Mucosa of rectum (tissue), 2 donors: ENCODE measurements around the gene CD244.
"Not testable (repeated sequence)": the region's sequence is repeated elsewhere in the genome, so short reads cannot be mapped to it uniquely, and the experiment has no call there.

Experiments used
- H3K27ac ChIP-seq, 2 donors: one replicate each; pipeline ENCODE4 v1.7.0; 2013; ENCODE audit warnings: inconsistent platforms in 2 of 2, low read depth in 2 of 2, low read length in 2 of 2
- H3K27me3 ChIP-seq, 2 donors: one replicate each; pipeline ENCODE4 v1.7.0; 2013; ENCODE audit warnings: low read length in 2 of 2; ENCODE audit not compliant: control insufficient read depth in 2 of 2, insufficient read depth in 2 of 2
- H3K36me3 ChIP-seq, 2 donors: one replicate each; pipeline ENCODE4 v1.7.0; 2013; ENCODE audit warnings: low read length in 2 of 2; ENCODE audit not compliant: control insufficient read depth in 2 of 2, insufficient read depth in 2 of 2
- H3K4me1 ChIP-seq, 2 donors: one replicate each; pipeline ENCODE4 v1.7.0; 2013; ENCODE audit warnings: low read length in 2 of 2, mild to moderate bottlenecking in 1 of 2; ENCODE audit not compliant: control insufficient read depth in 2 of 2, insufficient read depth in 2 of 2
- H3K4me3 ChIP-seq, 2 donors: one replicate each; pipeline ENCODE4 v1.7.0; 2013; ENCODE audit warnings: low read length in 2 of 2
- H3K9ac ChIP-seq, 2 donors: one replicate each; pipeline ENCODE4 v1.7.0; 2013; ENCODE audit warnings: low read length in 2 of 2, low read depth in 1 of 2, mild to moderate bottlenecking in 1 of 2
- H3K9me3 ChIP-seq, 2 donors: one replicate each; pipeline ENCODE4 v1.7.0; 2013; ENCODE audit warnings: low read length in 2 of 2; ENCODE audit not compliant: control insufficient read depth in 2 of 2
- donor health status: healthy.
- donor health status: Normal muscosa, but diverticular disease.

Gene CD244

GRCh38 chr1:160789702-160790611 is 72.7 kb downstream of the CD244 start:
- Histone ChIP-seq H3K9ac (no peak overlapping the region), H3K4me1 (peaks cover 0 to 2% of the 10 kb centered on the region in 2 donors), H3K27ac (peak overlapping the region; percentile 54 to 65), H3K27me3 (no peaks in the 10 kb centered on the region), H3K4me3 (no peak overlapping the region), H3K36me3 (no peaks in the 10 kb centered on the region), H3K9me3 (no peaks in the 10 kb centered on the region)

DNA sequence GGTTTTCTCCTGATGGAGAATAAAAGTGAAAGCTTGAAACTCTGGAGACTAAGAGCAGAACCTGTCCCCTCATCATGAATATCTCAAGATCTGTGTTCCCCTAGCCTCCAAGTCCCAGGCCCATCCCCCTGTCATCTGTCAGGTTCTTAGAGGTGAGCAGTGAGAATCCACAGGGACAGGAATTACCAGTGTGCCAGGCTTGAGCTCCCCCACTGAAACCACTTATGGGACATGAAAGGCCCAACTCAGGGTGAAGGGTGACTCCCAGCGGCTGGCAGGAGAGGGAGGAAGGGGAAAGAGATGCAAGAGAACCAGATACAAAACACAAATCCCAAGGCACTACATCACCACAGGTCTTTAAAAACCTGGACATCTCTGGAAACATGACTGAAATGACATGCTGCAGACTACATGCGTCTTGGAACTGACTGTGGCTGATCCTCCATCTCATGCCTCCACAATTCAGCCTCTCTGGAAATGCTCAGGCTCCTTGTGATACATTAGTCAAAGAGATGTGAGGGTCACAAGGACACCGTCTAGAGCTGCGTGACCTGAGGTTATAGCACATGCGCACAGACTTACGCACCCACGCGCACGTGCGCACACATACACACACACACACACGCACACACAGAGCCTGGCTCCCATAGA is 73.5 kb downstream of the CD244 start:
- Histone ChIP-seq H3K9me3 (no peaks in the 10 kb centered on the region), H3K4me3 (no peak overlapping the region), H3K9ac (no peak overlapping the region), H3K27me3 (no peaks in the 10 kb centered on the region), H3K27ac (peak overlapping the region in 1 of 2 donors; percentile 48), H3K36me3 (no peaks in the 10 kb centered on the region), H3K4me1 (peaks cover 0 to 2% of the 10 kb centered on the region in 2 donors)

DNA sequence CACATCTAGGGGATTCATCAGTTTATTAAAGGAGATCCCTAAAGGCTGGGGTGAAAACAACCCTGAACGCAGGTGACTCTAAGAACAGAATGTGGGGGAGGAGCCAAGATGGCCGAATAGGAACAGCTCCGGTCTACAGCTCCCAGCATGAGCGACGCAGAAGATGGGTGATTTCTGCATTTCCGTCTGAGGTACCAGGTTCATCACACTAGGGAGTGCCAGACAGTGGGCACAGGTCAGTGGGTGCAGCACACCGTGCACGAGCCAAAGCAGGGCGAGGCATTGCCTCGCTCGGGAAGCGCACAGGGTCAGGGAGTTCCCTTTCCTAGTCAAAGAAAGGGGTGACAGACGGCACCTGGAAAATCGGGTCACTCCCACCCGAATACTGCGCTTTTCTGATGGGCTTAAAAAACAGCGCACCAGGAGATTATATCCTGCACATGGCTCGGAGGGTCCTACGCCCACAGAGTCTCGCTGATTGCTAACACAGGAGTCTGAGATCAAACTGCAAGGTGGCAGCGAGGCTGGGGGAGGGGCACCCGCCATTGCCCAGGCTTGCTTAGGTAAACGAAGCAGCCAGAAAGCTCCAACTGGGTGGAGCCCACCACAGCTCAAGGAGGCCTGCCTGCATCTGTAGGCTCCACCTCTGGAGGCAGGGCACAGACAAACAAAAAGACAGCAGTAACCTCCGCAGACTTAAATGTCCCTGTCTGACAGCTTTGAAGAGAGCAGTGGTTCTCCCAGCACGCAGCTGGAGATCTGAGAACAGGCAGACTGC is 79.5 kb downstream of the CD244 start:
- Histone ChIP-seq H3K4me1 (peaks cover 22 to 26% of the 10 kb centered on the region in 2 donors), H3K9ac (peak overlapping the region in 1 of 2 donors; percentile 16), H3K4me3 (peak overlapping the region in 1 of 2 donors; percentile 23), H3K27ac (peak overlapping the region; percentile 90 to 92)
- H3K9me3 ChIP-seq, H3K36me3 ChIP-seq, H3K27me3 ChIP-seq: not testable (repeated sequence)

- Histone ChIP-seq H3K27ac (peak overlapping the region; percentile 90 to 92), H3K27me3 (no peaks in the 10 kb centered on the region), H3K9ac (peak overlapping the region; percentile 44 to 64), H3K9me3 (no peaks in the 10 kb centered on the region), H3K36me3 (no peaks in the 10 kb centered on the region), H3K4me1 (peaks cover 22 to 26% of the 10 kb centered on the region in 2 donors), H3K4me3 (peak overlapping the region; percentile 27 to 50)
Measured at GRCh38 chr1:160781914-160782689, 80.6 kb downstream of the CD244 start.

DNA sequence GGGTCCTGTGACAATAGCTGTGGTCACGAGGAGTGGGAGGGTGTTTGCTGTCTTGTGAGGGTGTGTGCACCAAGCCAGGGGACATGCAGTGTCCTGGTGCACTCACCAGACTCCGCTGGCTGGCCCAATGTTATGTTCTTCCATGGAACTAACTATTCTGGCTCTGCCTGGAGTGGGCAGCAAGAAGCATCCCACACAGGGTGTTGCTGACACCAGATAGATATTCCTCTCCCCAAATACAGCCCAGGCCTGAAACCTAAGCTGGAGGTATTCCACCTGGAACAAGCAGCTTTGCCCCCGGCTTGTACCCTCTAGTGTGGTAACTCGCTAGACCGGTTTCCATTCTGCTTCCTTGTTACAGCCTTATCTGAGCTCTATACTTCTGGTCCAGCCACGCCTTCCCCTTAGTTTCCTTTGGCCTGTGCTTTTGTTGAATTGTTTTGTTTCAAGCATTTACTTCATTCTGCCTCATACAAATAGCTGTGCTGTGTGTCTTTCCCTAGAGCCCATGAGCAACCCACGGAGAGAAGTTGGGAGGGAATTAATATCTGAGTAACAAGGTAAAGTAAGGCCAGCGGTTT is 81.4 kb downstream of the CD244 start:
- Histone ChIP-seq H3K4me3 (peak overlapping the region; percentile 10 to 50), H3K27me3 (no peaks in the 10 kb centered on the region), H3K27ac (peak overlapping the region; percentile 90 to 92), H3K9me3 (no peaks in the 10 kb centered on the region), H3K36me3 (no peaks in the 10 kb centered on the region), H3K9ac (peak overlapping the region; percentile 44 to 64), H3K4me1 (peaks cover 22 to 26% of the 10 kb centered on the region in 2 donors)

DNA sequence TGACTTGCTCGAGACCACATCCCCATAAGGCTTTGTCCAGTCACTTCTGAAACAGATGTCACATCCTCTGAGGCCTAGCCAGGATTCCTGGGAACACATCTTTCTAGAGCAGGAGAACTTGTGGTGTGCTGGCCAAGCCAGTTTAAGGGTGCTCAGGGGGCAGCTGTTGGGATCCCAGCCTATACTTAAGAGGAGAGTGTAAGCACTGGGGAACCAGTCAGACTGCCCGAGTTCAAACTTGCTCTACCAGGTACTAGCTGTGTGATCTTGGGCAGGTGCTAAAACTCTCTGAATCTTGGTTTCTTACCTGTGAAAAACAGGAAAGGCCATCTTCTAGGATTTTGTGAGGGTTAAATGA is 82.3 kb downstream of the CD244 start:
- no peak overlapping the region for H3K9ac ChIP-seq
- H3K27ac ChIP-seq = no peak overlapping the region
- H3K4me1 ChIP-seq = peaks cover 22 to 26% of the 10 kb centered on the region in 2 donors

More for the DNA sequence above, 82.3 kb downstream of the CD244 start:
- H3K27me3 ChIP-seq = no peaks in the 10 kb centered on the region
- H3K4me3 ChIP-seq = no peak overlapping the region
- no peaks in the 10 kb centered on the region for H3K9me3 ChIP-seq
- no peaks in the 10 kb centered on the region for H3K36me3 ChIP-seq
